Activated CD8-positive, alpha-beta T cell treated with anti-CD3 and anti-CD28 coated beads, Interleukin-2, amount 10 ng/mL, durations not matched to agents 7 days and 5 days (primary cell): Measurements from ENCODE around the gene ZCCHC9. TPM values are rescaled to one million over a fixed set of nuclear protein-coding genes. Genes with fewer than 3 reads are reported as not detected.

Source experiments
- ATAC-seq: fragments of 150-1000 bp; cut with Tn5 transposase; one replicate; pipeline ENCODE4 v1.10.0; 2021; ENCODE audit warnings: moderate library complexity
- CTCF ChIA-PET: fragments of 350-600 bp; sonication (Branson Sonifier 250); formaldehyde crosslinking; loops from one replicate; lab custom pipeline; 2021; ENCODE audit warnings: antibody characterized with exemption; lab: Charles Lee
- POLR2A ChIA-PET: fragments of 350-600 bp; sonication (Branson Sonifier 250); formaldehyde crosslinking; loops from one replicate; lab custom pipeline; 2021; ENCODE audit warnings: antibody characterized with exemption; lab: Charles Lee
- DNase-seq: peaks from one replicate; pipeline ENCODE4 v3.0.0-alpha.2; 2020
- H3K27ac Mint-ChIP-seq: one replicate; pipeline ENCODE4 v1.8.0; 2021; ENCODE audit warnings: mild to moderate bottlenecking, mixed read lengths
- H3K27me3 Mint-ChIP-seq: one replicate; pipeline ENCODE4 v1.8.0; 2021; ENCODE audit warnings: low read depth, mixed read lengths
- H3K36me3 Mint-ChIP-seq: one replicate; pipeline ENCODE4 v1.8.0; 2021; ENCODE audit warnings: low read depth, mixed read lengths
- H3K4me1 Mint-ChIP-seq: one replicate; pipeline ENCODE4 v1.8.0; 2021; ENCODE audit warnings: low read depth, mixed read lengths
- H3K4me3 Mint-ChIP-seq: one replicate; pipeline ENCODE4 v1.8.0; 2021; ENCODE audit warnings: mild to moderate bottlenecking, mixed read lengths
- H3K9me3 Mint-ChIP-seq: one replicate; pipeline ENCODE4 v1.8.0; 2022; ENCODE audit warnings: mixed read lengths; ENCODE audit not compliant: insufficient read depth
- total RNA-seq, 2 experiments: library from RNA; stranded (reverse); gene quantifications; one replicate each; pipeline ENCODE4 v1.2.3, GENCODE V29; 2021

ZCCHC9 gene
- total RNA-seq, 2 experiments from 2014 or later, result 29.9 to 33.2 TPM

DNA sequence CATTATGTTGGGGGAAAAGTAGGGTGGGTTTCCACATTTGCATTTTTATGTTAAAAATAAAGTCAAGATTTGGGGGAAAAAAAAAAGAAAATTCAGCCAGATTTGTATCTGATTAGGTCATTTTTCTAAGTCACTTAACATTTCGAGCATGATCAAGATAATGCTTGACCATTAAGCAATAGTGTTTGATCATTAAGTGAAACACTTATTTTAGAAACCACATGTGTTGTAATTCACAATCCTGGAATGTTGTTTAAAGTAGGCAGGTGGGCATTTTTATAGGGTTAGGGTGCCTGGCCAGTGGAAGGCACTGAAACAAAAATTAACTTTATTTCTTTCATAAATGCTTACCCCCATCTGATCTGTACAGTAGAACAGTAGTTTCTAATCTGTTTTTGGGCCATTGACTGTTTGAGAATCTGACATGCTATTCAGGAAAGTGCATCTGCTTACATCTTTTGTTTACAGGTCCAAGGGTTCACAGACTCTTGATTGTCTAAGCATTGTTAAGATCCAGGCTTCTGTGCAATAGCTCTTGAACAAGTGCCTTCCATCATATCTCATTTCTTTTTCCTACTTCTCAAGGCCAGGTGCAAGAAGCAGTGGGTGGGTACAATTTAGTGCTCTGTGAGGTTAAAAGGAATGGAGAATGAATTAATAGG is 9.1 kb downstream of the ZCCHC9 start:
- Mint-ChIP-seq H3K27ac (no peak overlapping the region), H3K9me3 (no peaks in the 10 kb centered on the region), H3K27me3 (no peaks in the 10 kb centered on the region), H3K36me3 (peaks cover 28% of the 10 kb centered on the region), H3K4me3 (no peak overlapping the region), H3K4me1 (no peaks in the 10 kb centered on the region)
- ATAC-seq (no peak), DNase-seq (no peak)
- CTCF ChIA-PET, result no interaction called here
- POLR2A ChIA-PET, result no interaction called here

DNA sequence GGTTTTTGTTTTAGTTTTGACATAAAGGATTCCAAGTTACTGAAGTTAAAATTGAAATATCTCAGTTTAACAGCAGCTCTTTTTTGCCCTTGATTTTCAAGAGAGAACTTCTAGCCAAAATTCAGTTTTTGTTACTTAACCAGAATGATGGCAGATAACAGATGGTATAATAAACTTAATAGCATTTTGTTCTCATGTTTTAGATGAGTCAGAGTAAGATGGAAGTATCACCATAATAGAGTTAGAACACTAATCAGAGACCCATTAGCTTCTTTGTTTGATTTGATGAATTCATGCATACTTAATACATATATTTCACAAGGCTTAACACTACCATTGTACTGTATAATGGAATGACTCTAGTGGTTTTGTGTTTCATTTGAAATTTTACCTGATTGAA is 11.9 kb downstream of the ZCCHC9 start:
- POLR2A ChIA-PET, result interaction anchor here (2.6 kb wide), 1 partner anchor 12 kb away, joined by 7 read pairs; the partner anchor contains the start of gene ZCCHC9
- H3K4me1 Mint-ChIP-seq, result no peaks in the 10 kb centered on the region

DNA sequence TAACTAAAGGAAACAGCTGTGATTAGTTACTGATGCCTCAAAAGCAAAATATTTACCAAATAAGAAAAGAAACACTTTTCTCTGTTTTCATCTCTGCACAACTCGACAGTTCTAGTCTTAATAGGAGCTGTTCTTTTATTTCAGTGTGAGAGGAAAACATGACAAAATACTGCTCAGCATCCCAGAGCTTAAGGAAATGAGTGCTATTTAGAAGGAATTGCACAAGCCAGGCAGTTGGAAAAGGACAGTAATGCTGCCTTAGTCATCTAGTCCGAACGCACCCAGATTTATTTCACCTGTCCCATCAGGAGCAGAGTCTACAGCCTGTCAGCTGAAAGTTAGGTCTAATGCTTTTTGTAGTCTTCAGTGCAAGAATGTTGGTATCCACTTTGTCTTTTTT is 12.3 kb downstream of the ZCCHC9 start:
- Mint-ChIP-seq H3K27ac (no peak overlapping the region), H3K27me3 (no peaks in the 10 kb centered on the region), H3K36me3 (peaks cover 23% of the 10 kb centered on the region), H3K4me3 (no peak overlapping the region), H3K9me3 (no peaks in the 10 kb centered on the region), H3K4me1 (no peaks in the 10 kb centered on the region)
- ChIA-PET POLR2A (interaction anchor here (2.6 kb wide), 1 partner anchor 12 kb away, joined by 7 read pairs; the partner anchor contains the start of gene ZCCHC9), CTCF (interaction anchor here (1.5 kb wide), 1 partner anchor 11 kb away, joined by 4 read pairs; no protein-coding TSS in a partner anchor)
- no peak for DNase-seq
- no peak for ATAC-seq

More for the DNA sequence above, 11.9 kb downstream of the ZCCHC9 start:
- H3K27ac Mint-ChIP-seq, result no peak overlapping the region
- no peak for DNase-seq
- no peak for ATAC-seq
- H3K4me3 Mint-ChIP-seq, result no peak overlapping the region
- CTCF ChIA-PET, result interaction anchor here (0.7 to 1.5 kb wide), 2 partner anchors 10 to 440 kb away, joined by 3 to 4 read pairs; no protein-coding TSS in a partner anchor
- no peaks in the 10 kb centered on the region for H3K27me3 Mint-ChIP-seq
- peaks cover 26% of the 10 kb centered on the region for H3K36me3 Mint-ChIP-seq
- H3K9me3 Mint-ChIP-seq, result no peaks in the 10 kb centered on the region

DNA sequence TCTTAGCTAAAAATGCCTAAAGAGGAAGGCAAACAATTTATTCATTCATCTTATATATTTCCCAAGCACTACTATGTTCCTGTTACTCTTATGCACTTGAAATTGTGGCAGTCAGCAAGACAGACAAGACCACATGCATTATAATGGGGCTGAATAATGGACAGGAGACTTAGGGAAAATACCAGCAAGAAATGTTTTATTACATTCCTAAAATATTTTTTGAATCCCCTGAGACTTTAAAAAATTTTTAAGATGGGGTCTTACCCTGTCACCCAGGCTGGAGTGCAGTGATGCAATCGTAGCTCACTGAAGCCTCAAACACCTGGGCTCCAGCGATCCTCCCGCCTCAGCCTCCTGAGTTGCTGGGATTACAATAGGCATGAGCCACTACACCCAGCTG is 13.2 kb downstream of the ZCCHC9 start:
- no peaks in the 10 kb centered on the region for H3K9me3 Mint-ChIP-seq
- peaks cover 16% of the 10 kb centered on the region for H3K36me3 Mint-ChIP-seq
- no peaks in the 10 kb centered on the region for H3K27me3 Mint-ChIP-seq
- CTCF ChIA-PET, result no interaction called here
- H3K4me1 Mint-ChIP-seq, result no peaks in the 10 kb centered on the region
- H3K4me3 Mint-ChIP-seq, result no peak overlapping the region
- H3K27ac Mint-ChIP-seq, result no peak overlapping the region
- POLR2A ChIA-PET, result interaction anchor here (2.6 kb wide), 1 partner anchor 13 kb away, joined by 7 read pairs; the partner anchor contains the start of gene ZCCHC9
- DNase-seq, result no peak
- no peak for ATAC-seq

DNA sequence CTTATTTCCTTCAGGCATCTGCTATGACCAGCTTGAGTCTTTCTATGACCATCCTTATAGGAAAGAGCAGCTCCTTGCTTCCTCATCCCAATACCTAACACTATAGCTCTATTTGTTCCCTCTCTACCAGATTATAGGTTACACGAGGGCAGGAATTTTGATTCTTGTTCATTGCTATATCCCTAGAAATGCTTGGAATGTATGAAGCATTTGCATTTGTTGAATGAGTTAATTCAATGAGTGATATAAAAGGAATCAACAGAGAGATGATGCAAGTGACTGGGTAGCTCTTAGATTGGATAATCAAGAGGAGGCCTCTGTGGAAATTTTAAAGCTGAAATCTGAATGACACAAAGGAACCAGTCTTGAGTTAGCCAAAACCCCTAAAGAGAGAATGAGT is 13.9 kb downstream of the ZCCHC9 start:
- Mint-ChIP-seq H3K36me3 (peaks cover 16% of the 10 kb centered on the region), H3K27me3 (no peaks in the 10 kb centered on the region), H3K4me1 (no peaks in the 10 kb centered on the region), H3K9me3 (no peaks in the 10 kb centered on the region), H3K4me3 (no peak overlapping the region), H3K27ac (no peak overlapping the region)
- ATAC-seq (no peak), DNase-seq (no peak)
- CTCF ChIA-PET, result no interaction called here
- POLR2A ChIA-PET, result interaction anchor here (2.6 kb wide), 1 partner anchor 14 kb away, joined by 7 read pairs; the partner anchor contains the start of gene ZCCHC9

DNA sequence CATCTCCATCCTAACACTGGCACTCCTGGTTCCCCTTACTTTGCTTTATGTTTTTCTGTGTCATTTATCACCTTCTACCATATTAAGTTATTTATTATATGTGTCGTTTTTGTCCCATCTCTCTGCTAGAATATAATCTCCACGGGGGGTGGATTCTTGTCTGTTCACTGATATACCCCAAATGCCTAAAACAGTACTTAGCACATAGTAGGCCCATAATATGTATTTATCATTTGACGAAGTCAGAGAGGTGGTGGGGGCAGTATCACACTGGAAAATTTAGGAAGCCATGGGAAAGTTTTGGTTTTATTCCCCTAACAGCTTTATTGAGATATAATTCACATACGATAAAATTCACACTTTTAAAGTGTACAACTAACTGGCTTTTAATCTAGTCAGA is 14.4 kb downstream of the ZCCHC9 start:
- POLR2A ChIA-PET, result no interaction called here
- Mint-ChIP-seq H3K9me3 (no peaks in the 10 kb centered on the region), H3K36me3 (peaks cover 16% of the 10 kb centered on the region), H3K4me1 (no peaks in the 10 kb centered on the region), H3K27ac (no peak overlapping the region), H3K4me3 (no peak overlapping the region), H3K27me3 (no peaks in the 10 kb centered on the region)
- CTCF ChIA-PET, result no interaction called here
- DNase-seq (no peak), ATAC-seq (no peak)

DNA sequence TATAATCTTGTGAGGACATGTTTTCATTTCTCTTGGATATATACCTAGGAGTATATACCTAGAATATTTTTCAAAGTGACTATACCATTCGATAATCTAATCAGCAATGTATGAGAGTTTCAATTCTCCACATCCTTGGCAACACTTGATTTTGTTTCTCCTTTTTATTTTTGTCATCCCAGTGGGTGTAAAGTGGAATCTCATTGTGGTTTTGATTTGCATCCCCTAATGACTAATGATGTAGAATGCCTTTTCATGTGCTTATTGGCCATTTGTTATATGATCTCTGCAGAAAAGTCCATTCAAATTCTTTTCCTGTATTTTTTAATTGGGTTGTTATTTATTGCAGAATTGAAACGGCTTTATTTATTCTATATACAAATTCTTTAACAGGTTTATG is 15.2 kb downstream of the ZCCHC9 start:
- no peak for ATAC-seq
- no peak overlapping the region for H3K27ac Mint-ChIP-seq
- H3K9me3 Mint-ChIP-seq, result no peaks in the 10 kb centered on the region
- no peaks in the 10 kb centered on the region for H3K4me1 Mint-ChIP-seq
- no peak for DNase-seq
- peaks cover 12% of the 10 kb centered on the region for H3K36me3 Mint-ChIP-seq
- ChIA-PET POLR2A (no interaction called here), CTCF (no interaction called here)
- H3K4me3 Mint-ChIP-seq, result no peak overlapping the region
- H3K27me3 Mint-ChIP-seq, result no peaks in the 10 kb centered on the region

DNA sequence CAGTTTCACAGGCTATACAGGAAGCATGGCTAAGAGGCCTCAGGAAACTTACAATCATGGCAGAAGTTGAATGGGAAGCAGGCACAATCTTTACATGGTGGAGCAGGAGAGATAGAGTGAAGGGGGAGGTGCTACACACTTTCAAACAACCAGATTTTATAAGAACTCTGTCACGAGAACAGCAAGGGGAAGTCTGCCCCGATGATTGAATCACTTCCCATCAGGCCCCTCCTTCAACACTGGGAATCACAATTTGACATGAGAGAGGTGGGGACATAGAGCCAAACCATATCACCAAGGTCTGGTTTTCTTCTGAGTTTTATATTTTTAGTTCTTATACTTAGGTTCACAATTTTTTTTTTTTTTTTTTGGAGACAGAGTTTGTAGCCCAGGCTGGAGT is 16.1 kb downstream of the ZCCHC9 start:
- CTCF ChIA-PET, result no interaction called here
- H3K27me3 Mint-ChIP-seq, result no peaks in the 10 kb centered on the region
- POLR2A ChIA-PET, result no interaction called here
- no peak overlapping the region for H3K4me3 Mint-ChIP-seq
- peaks cover 8% of the 10 kb centered on the region for H3K36me3 Mint-ChIP-seq
- H3K9me3 Mint-ChIP-seq, result no peaks in the 10 kb centered on the region
- DNase-seq (no peak), ATAC-seq (no peak)
- H3K27ac Mint-ChIP-seq, result no peak overlapping the region
- no peaks in the 10 kb centered on the region for H3K4me1 Mint-ChIP-seq

DNA sequence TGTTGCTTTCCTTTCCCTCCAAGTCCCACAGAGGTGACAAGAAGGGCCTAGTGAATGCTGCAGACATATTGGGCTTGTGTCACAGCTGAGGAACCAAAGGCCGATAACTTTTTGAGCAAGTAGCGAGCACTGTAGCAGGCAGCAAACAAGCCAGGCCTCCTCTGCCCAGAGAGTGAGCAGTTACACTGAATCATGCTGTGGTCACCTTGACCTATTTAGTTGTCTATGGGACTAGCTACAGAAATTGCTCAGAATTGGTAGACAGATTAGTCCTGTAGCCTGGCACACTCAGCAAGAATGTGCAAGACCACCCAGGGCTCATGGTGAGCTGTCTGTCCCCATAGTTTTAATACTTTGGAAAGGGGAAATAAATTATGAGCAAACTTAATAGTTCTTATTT is 25.2 kb downstream of the ZCCHC9 start:
- no peak for DNase-seq
- ATAC-seq, result no peak
- ChIA-PET CTCF (no interaction called here), POLR2A (interaction anchor here (0.6 kb wide), 1 partner anchor 1371 kb away, joined by 3 read pairs; no protein-coding TSS in a partner anchor)
- Mint-ChIP-seq H3K27ac (no peak overlapping the region), H3K36me3 (no peaks in the 10 kb centered on the region), H3K9me3 (no peaks in the 10 kb centered on the region), H3K4me3 (no peak overlapping the region), H3K27me3 (peaks cover 8% of the 10 kb centered on the region), H3K4me1 (no peaks in the 10 kb centered on the region)

DNA sequence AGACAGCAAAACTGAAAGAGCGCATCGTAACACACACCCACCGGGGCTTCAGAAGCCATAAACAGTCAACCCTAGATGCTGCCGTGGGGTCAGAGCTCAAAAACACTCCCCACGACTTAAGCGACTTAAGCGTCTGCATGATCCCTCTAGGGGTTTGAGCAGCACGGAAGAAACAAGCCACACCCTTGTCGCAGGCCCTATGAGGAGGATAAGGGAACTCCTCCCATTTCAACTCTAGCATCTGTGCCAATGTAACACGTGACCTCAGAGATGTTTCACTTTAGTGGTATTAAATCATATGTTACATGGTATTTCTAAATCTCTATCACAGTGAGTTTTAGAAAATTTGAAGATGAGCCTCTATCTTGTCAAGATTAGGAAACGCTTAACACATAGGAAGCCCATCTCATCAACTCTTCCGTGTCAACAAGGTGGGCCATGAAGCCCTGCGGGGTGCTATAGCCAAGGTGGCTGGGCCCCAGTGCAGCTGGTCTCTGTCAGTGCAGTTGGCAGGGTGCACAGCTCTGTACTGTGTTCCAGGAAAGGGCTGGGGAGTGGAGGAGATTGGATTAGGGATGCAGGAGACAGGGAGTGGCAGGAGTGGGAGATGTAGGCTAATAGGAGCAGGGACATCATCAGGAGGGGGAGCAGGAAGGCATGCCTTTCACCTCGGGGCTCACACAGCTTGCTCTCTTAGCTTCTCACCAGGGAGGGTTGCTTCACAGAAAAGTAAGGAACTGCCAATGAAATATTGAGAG is 33.1 kb downstream of the ZCCHC9 start:
- ChIA-PET CTCF (no interaction called here), POLR2A (no interaction called here)
- no peak overlapping the region for H3K4me3 Mint-ChIP-seq
- peaks cover 2% of the 10 kb centered on the region for H3K4me1 Mint-ChIP-seq
- no peak overlapping the region for H3K27ac Mint-ChIP-seq
- H3K27me3 Mint-ChIP-seq, result no peaks in the 10 kb centered on the region
- ATAC-seq (no peak), DNase-seq (no peak)
- no peaks in the 10 kb centered on the region for H3K36me3 Mint-ChIP-seq
- H3K9me3 Mint-ChIP-seq, result peaks cover 5% of the 10 kb centered on the region

DNA sequence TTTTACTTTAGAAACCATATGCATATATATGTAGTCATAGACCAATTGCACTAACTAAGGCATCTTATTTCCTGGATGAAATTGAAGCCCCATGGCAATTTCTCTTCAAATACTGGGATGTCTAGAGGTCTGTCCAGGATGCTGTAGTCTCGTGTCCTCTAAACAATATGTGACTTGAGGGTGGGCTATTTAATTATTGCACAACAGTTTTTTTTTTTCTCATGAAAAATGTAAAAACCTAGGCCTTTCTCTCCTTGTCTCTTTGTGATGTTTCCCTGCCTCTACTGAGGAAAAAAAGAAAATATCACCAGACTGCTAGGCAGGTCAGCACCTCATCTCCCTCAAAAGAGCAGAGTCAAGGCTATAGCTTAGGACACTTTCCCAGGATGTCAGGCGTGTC is 34.6 kb downstream of the ZCCHC9 start:
- Mint-ChIP-seq H3K4me1 (peaks cover 2% of the 10 kb centered on the region), H3K27me3 (no peaks in the 10 kb centered on the region), H3K4me3 (no peak overlapping the region), H3K27ac (no peak overlapping the region), H3K36me3 (no peaks in the 10 kb centered on the region), H3K9me3 (peaks cover 5% of the 10 kb centered on the region)
- ChIA-PET POLR2A (no interaction called here), CTCF (no interaction called here)
- DNase-seq (no peak), ATAC-seq (no peak)

DNA sequence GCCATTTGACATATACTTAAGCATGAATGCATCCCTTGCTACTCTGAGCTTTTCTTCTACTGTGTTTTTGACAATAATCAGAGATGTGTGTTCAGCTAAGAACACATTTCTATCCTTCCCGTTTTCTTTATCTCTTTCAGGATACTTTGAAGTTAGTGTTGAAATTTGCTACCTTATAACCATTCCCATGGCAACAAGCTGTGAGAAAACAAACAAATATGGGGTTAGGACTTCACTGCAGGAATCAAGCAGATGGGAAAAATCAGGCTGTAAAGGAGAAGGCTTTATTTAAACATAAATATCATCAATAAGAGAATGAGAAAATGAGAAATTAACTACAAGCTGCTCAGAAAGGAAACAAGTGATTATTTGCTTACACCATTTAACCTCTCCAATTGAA is 35.2 kb downstream of the ZCCHC9 start:
- Mint-ChIP-seq H3K27ac (no peak overlapping the region), H3K9me3 (peaks cover 5% of the 10 kb centered on the region)
- POLR2A ChIA-PET, result no interaction called here

More for the DNA sequence above, 35.2 kb downstream of the ZCCHC9 start:
- DNase-seq (no peak), ATAC-seq (no peak)
- CTCF ChIA-PET, result no interaction called here
- Mint-ChIP-seq H3K4me1 (peaks cover 2% of the 10 kb centered on the region), H3K4me3 (no peak overlapping the region), H3K27me3 (no peaks in the 10 kb centered on the region), H3K36me3 (no peaks in the 10 kb centered on the region)
